Measurements from ENCODE around the gene NAE1. TPM values are rescaled to one million over a fixed set of nuclear protein-coding genes. Genes with fewer than 3 reads are reported as not detected.

The NAE1 gene
- total RNA-seq, 6 experiments from 2014 or later, result 16.4 to 22.7 (median 20.2) TPM

- Histone ChIP-seq H3K9me3 (no peaks in the 10 kb centered on the region), H3K36me3 (peaks cover 0 to 62% (median 8%) of the 10 kb centered on the region in 4 donors), H3K27ac (no peak overlapping the region), H3K4me1 (no peaks in the 10 kb centered on the region), H3K4me3 (no peak overlapping the region), H3K27me3 (no peaks in the 10 kb centered on the region)
- ATAC-seq (no peak), DNase-seq (no peak)
- intact Hi-C loops (cut with DNase I), result no loop called here
- 93% methylated on average over 7 of the region's 7 CpGs for WGBS (ENCODE audit: insufficient coverage, low coverage, low lambda C conversion rate, missing lambda C conversion rate)
- no peak for TF ChIP-seq POLR2A (IDR thresholded peaks at IDR 0.05)
- no peak for TF ChIP-seq CTCF (IDR thresholded peaks at IDR 0.05)
Measured at GRCh38 chr16:66811043-66811442, 19.7 kb downstream of the NAE1 start.

- 94% methylated on average over 4 of the region's 4 CpGs for WGBS (ENCODE audit: insufficient coverage, low coverage, low lambda C conversion rate, missing lambda C conversion rate)
- Histone ChIP-seq H3K4me1 (no peaks in the 10 kb centered on the region), H3K9me3 (no peaks in the 10 kb centered on the region), H3K27ac (no peak overlapping the region), H3K4me3 (no peak overlapping the region), H3K27me3 (no peaks in the 10 kb centered on the region), H3K36me3 (peaks cover 0 to 62% (median 7%) of the 10 kb centered on the region in 4 donors)
- DNase-seq (no peak), ATAC-seq (no peak)
- intact Hi-C loops (cut with DNase I), result no loop called here
- TF ChIP-seq POLR2A (IDR thresholded peaks at IDR 0.05) (no peak), CTCF (IDR thresholded peaks at IDR 0.05) (no peak)
Measured at GRCh38 chr16:66810391-66810790, 20.4 kb downstream of the NAE1 start.

- Histone ChIP-seq H3K4me1 (no peaks in the 10 kb centered on the region), H3K9me3 (no peaks in the 10 kb centered on the region), H3K4me3 (no peak overlapping the region), H3K36me3 (peaks cover 0 to 62% (median 6%) of the 10 kb centered on the region in 4 donors), H3K27me3 (no peaks in the 10 kb centered on the region), H3K27ac (no peak overlapping the region)
- TF ChIP-seq CTCF (IDR thresholded peaks at IDR 0.05) (no peak), POLR2A (IDR thresholded peaks at IDR 0.05) (no peak)
- WGBS (ENCODE audit: insufficient coverage, low coverage, low lambda C conversion rate, missing lambda C conversion rate), result 96% methylated on average over 4 of the region's 4 CpGs
- no peak for ATAC-seq
- no peak for DNase-seq
- intact Hi-C loops (cut with DNase I), result no loop called here
Measured at GRCh38 chr16:66809765-66810164, 21.0 kb downstream of the NAE1 start.

GRCh38 chr16:66802159-66802558 lies 28.6 kb downstream of the NAE1 start:
- H3K36me3 ChIP-seq, result peaks cover 0 to 47% (median 11%) of the 10 kb centered on the region in 4 donors
- TF ChIP-seq POLR2A (IDR thresholded peaks at IDR 0.05) (no peak), CTCF (IDR thresholded peaks at IDR 0.05) (no peak)
- ATAC-seq, result no peak

More at GRCh38 chr16:66802159-66802558, 28.6 kb downstream of the NAE1 start:
- 81% methylated on average over 3 of the region's 5 CpGs for WGBS (ENCODE audit: insufficient coverage, low coverage, low lambda C conversion rate, missing lambda C conversion rate)
- Histone ChIP-seq H3K9me3 (no peaks in the 10 kb centered on the region), H3K27me3 (no peaks in the 10 kb centered on the region), H3K4me1 (no peaks in the 10 kb centered on the region), H3K27ac (no peak overlapping the region), H3K4me3 (no peak overlapping the region)
- DNase-seq, result no peak
- intact Hi-C loops (cut with DNase I), result no loop called here

Data from right lobe of liver (tissue), 6 donors.